GM12874 (cell line): ENCODE measurements around the gene JPT2.

Experiments
- CTCF ChIP-seq: IDR thresholded peaks from 2 replicates; pipeline ENCODE4 v1.5.1; 2011; ENCODE audit warnings: low read depth, mild to moderate bottlenecking, control low read depth, low read length, moderate library complexity; ENCODE audit not compliant: insufficient read depth

The JPT2 gene

GRCh38 chr16:1676661-1677060 is 1.4 kb upstream of the JPT2 start:
- no peak for TF ChIP-seq CTCF

- TF ChIP-seq CTCF, result no peak
These were observed 740 bp upstream of the JPT2 start for GRCh38 chr16:1677339-1677738.

GRCh38 chr16:1678500-1679098 is 520 bp downstream of the JPT2 start:
- TF ChIP-seq CTCF, result no peak

- TF ChIP-seq CTCF, result no peak
These were observed 2.3 kb downstream of the JPT2 start for GRCh38 chr16:1680361-1680760.

- no peak for TF ChIP-seq CTCF
These were observed 3.0 kb downstream of the JPT2 start for GRCh38 chr16:1681032-1681431.

- no peak for TF ChIP-seq CTCF
These were observed 9.6 kb downstream of the JPT2 start for GRCh38 chr16:1687427-1688316.

- no peak for TF ChIP-seq CTCF
These were observed 10.9 kb downstream of the JPT2 start for GRCh38 chr16:1688807-1689560.
